Measurements from ENCODE around the gene MRPL36.

- TF ChIP-seq POLR2AphosphoS5 (IDR thresholded peaks at IDR 0.05; ENCODE audit: low read depth, low read length) (no peak), TAF1 (IDR thresholded peaks at IDR 0.05; ENCODE audit: low read depth, low read length) (no peak), POLR2A (IDR thresholded peaks at IDR 0.05; ENCODE audit: low read depth, low read length) (no peak), PAX5 (IDR thresholded peaks at IDR 0.05; ENCODE audit: insufficient read depth, low read length, severe bottlenecking) (no peak)
Measured at GRCh38 chr5:1769017-1769640, 30.5 kb downstream of the MRPL36 start.
